Activated CD4-positive, alpha-beta T cell treated with anti-CD3 and anti-CD28 coated beads for 48 hours (primary cell): ENCODE data around the gene SMCO1.
A peak's percentile ranks its signal among the peaks of the same experiment; 100 is the strongest.
"Not testable (repeated sequence)": the region's sequence is repeated elsewhere in the genome, so short reads cannot be mapped to it uniquely, and the experiment has no call there.

Experiments
- DNase-seq: peaks from one replicate; pipeline ENCODE4 v3.0.0-alpha.2; 2020

Gene SMCO1

GRCh38 chr3:196519718-196520082 lies 4.6 kb upstream of the SMCO1 start:
- DNase-seq = peak; percentile 51

GRCh38 chr3:196518966-196519717 lies 4.0 kb upstream of the SMCO1 start:
- DNase-seq = peak; percentile 80

- no peak for DNase-seq
Observed at GRCh38 chr3:196517919-196518318, 2.8 kb upstream of the SMCO1 start.

- DNase-seq = no peak
Observed at GRCh38 chr3:196517162-196517800, 2.1 kb upstream of the SMCO1 start.

GRCh38 chr3:196514350-196514716 lies 813 bp downstream of the SMCO1 start:
- DNase-seq = no peak

- DNase-seq = no peak
Observed at GRCh38 chr3:196513697-196514349, 1.3 kb downstream of the SMCO1 start.

GRCh38 chr3:196511646-196512425 lies 3.3 kb downstream of the SMCO1 start:
- DNase-seq = not testable (repeated sequence)

- not testable (repeated sequence) for DNase-seq
Observed at GRCh38 chr3:196511108-196511507, 4.0 kb downstream of the SMCO1 start.

GRCh38 chr3:196506687-196507086 lies 8.5 kb downstream of the SMCO1 start:
- DNase-seq = no peak

GRCh38 chr3:196504556-196504955 lies 10.6 kb downstream of the SMCO1 start:
- DNase-seq = no peak

- not testable (repeated sequence) for DNase-seq
Observed at GRCh38 chr3:196504077-196504398, 11.1 kb downstream of the SMCO1 start.

- DNase-seq = peak; percentile 98
Observed at GRCh38 chr3:196503196-196504076, 11.7 kb downstream of the SMCO1 start, which contains the start of gene RNF168. Gene RNF168, minus strand, starts transcription at chr3:196503768. Its CDS starts 595 bp downstream, at chr3:196503173.

GRCh38 chr3:196502775-196503195 lies 12.4 kb downstream of the SMCO1 start:
- peak; percentile 70 for DNase-seq

GRCh38 chr3:196501316-196502044 lies 13.7 kb downstream of the SMCO1 start:
- DNase-seq = peak; percentile 40

- peak; percentile 47 for DNase-seq
Observed at GRCh38 chr3:196499807-196500524, 15.2 kb downstream of the SMCO1 start.

- DNase-seq = no peak
Observed at GRCh38 chr3:196499061-196499460, 16.1 kb downstream of the SMCO1 start.

- DNase-seq = no peak
Observed at GRCh38 chr3:196498297-196498696, 16.8 kb downstream of the SMCO1 start.

GRCh38 chr3:196496183-196496582 lies 19.0 kb downstream of the SMCO1 start:
- no peak for DNase-seq

GRCh38 chr3:196493292-196493691 lies 21.9 kb downstream of the SMCO1 start:
- no peak for DNase-seq

GRCh38 chr3:196492080-196492479 lies 23.1 kb downstream of the SMCO1 start:
- no peak for DNase-seq

- no peak for DNase-seq
Observed at GRCh38 chr3:196489747-196490146, 25.4 kb downstream of the SMCO1 start.
